ENCODE data around the gene LCORL. TPM values are rescaled to one million over a fixed set of nuclear protein-coding genes. Genes with fewer than 3 reads are reported as not detected.

LCORL gene
- total RNA-seq, 6 experiments from 2014 or later: 4.3 to 8.7 (median 6.2) TPM

GRCh38 chr4:17997129-17997528 lies 24.4 kb downstream of the LCORL start:
- Histone ChIP-seq H3K36me3 (no peaks in the 10 kb centered on the region), H3K27ac (no peak overlapping the region), H3K9me3 (no peaks in the 10 kb centered on the region), H3K4me1 (no peaks in the 10 kb centered on the region), H3K27me3 (no peaks in the 10 kb centered on the region), H3K4me3 (no peak overlapping the region)
- no peak for DNase-seq
- WGBS (ENCODE audit: insufficient coverage, low coverage, low lambda C conversion rate, missing lambda C conversion rate): 88% methylated on average over 5 of the region's 5 CpGs
- ATAC-seq: no peak
- no peak for TF ChIP-seq POLR2A (IDR thresholded peaks at IDR 0.05)
- TF ChIP-seq CTCF (IDR thresholded peaks at IDR 0.05): no peak
- intact Hi-C loops (cut with DNase I): no loop called here

- 67% methylated on average over 2 of the region's 2 CpGs for WGBS (ENCODE audit: insufficient coverage, low coverage, low lambda C conversion rate, missing lambda C conversion rate)
- TF ChIP-seq POLR2A (IDR thresholded peaks at IDR 0.05): no peak
- TF ChIP-seq CTCF (IDR thresholded peaks at IDR 0.05): no peak
- intact Hi-C loops (cut with DNase I): no loop called here
These were observed 26.4 kb downstream of the LCORL start for GRCh38 chr4:17995165-17995564.

GRCh38 chr4:17985832-17986231 lies 35.7 kb downstream of the LCORL start:
- Histone ChIP-seq H3K27ac (no peak overlapping the region), H3K4me3 (no peak overlapping the region), H3K9me3 (no peaks in the 10 kb centered on the region), H3K36me3 (no peaks in the 10 kb centered on the region), H3K4me1 (no peaks in the 10 kb centered on the region), H3K27me3 (no peaks in the 10 kb centered on the region)
- ATAC-seq: no peak
- TF ChIP-seq CTCF (IDR thresholded peaks at IDR 0.05) (no peak), POLR2A (IDR thresholded peaks at IDR 0.05) (no peak)
- no peak for DNase-seq
- WGBS (ENCODE audit: insufficient coverage, low coverage, low lambda C conversion rate, missing lambda C conversion rate): 100% methylated on average over 2 of the region's 2 CpGs
- intact Hi-C loops (cut with DNase I): no loop called here

More at GRCh38 chr4:17995165-17995564, 26.4 kb downstream of the LCORL start:
- no peak for DNase-seq
- no peak for ATAC-seq
- Histone ChIP-seq H3K4me3 (no peak overlapping the region), H3K27me3 (no peaks in the 10 kb centered on the region), H3K27ac (no peak overlapping the region), H3K4me1 (no peaks in the 10 kb centered on the region), H3K36me3 (no peaks in the 10 kb centered on the region), H3K9me3 (no peaks in the 10 kb centered on the region)

GRCh38 chr4:17981063-17981462 lies 40.5 kb downstream of the LCORL start:
- Histone ChIP-seq H3K9me3 (no peaks in the 10 kb centered on the region), H3K4me1 (no peaks in the 10 kb centered on the region), H3K27me3 (no peaks in the 10 kb centered on the region), H3K36me3 (no peaks in the 10 kb centered on the region), H3K27ac (no peak overlapping the region), H3K4me3 (no peak overlapping the region)
- intact Hi-C loops (cut with DNase I): no loop called here
- TF ChIP-seq POLR2A (IDR thresholded peaks at IDR 0.05): no peak
- TF ChIP-seq CTCF (IDR thresholded peaks at IDR 0.05): no peak
- no peak for ATAC-seq
- DNase-seq: no peak
- WGBS (ENCODE audit: insufficient coverage, low coverage, low lambda C conversion rate, missing lambda C conversion rate): 72% methylated on average over 1 of the region's 1 CpG

GRCh38 chr4:17968721-17969120 lies 52.8 kb downstream of the LCORL start:
- Histone ChIP-seq H3K4me3 (no peak overlapping the region), H3K27ac (no peak overlapping the region), H3K27me3 (no peaks in the 10 kb centered on the region), H3K9me3 (no peaks in the 10 kb centered on the region), H3K36me3 (no peaks in the 10 kb centered on the region), H3K4me1 (no peaks in the 10 kb centered on the region)
- DNase-seq (no peak), ATAC-seq (no peak)
- TF ChIP-seq CTCF (IDR thresholded peaks at IDR 0.05): no peak
- no peak for TF ChIP-seq POLR2A (IDR thresholded peaks at IDR 0.05)
- intact Hi-C loops (cut with DNase I): no loop called here
